T-helper 1 cell treated with Interleukin-12 subunit alpha and Interleukin-12 subunit beta and Interleukin-4 antibody, amounts not matched to agents 30 μg/mL and 1 μg/mL, for 36 hours (primary cell): ENCODE data around the gene DLGAP4.

ENCODE experiments used
- H3K27ac Mint-ChIP-seq: one replicate; pipeline ENCODE4 v1.8.0; 2021; ENCODE audit warnings: mild to moderate bottlenecking, mixed read lengths
- H3K27me3 Mint-ChIP-seq: one replicate; pipeline ENCODE4 v1.8.0; 2021; ENCODE audit warnings: low read depth, mixed read lengths
- H3K36me3 Mint-ChIP-seq: one replicate; pipeline ENCODE4 v1.8.0; 2021; ENCODE audit warnings: low read depth, mixed read lengths
- H3K4me1 Mint-ChIP-seq: one replicate; pipeline ENCODE4 v1.8.0; 2021; ENCODE audit warnings: low read depth, mixed read lengths
- H3K4me3 Mint-ChIP-seq: one replicate; pipeline ENCODE4 v1.8.0; 2021; ENCODE audit warnings: mild to moderate bottlenecking, moderate library complexity, mixed read lengths
- H3K9me3 Mint-ChIP-seq: one replicate; pipeline ENCODE4 v1.8.0; 2021; ENCODE audit warnings: mixed read lengths

The DLGAP4 gene

GRCh38 chr20:36320261-36320897 lies 14.2 kb downstream of the DLGAP4 start:
- Mint-ChIP-seq H3K4me1 (no peaks in the 10 kb centered on the region), H3K9me3 (no peaks in the 10 kb centered on the region), H3K4me3 (no peak overlapping the region), H3K36me3 (no peaks in the 10 kb centered on the region), H3K27me3 (peaks cover 7% of the 10 kb centered on the region), H3K27ac (no peak overlapping the region)

GRCh38 chr20:36320898-36321695 lies 15.0 kb downstream of the DLGAP4 start:
- peaks cover 7% of the 10 kb centered on the region for H3K27me3 Mint-ChIP-seq
- H3K4me1 Mint-ChIP-seq: no peaks in the 10 kb centered on the region
- no peak overlapping the region for H3K4me3 Mint-ChIP-seq
- H3K36me3 Mint-ChIP-seq: no peaks in the 10 kb centered on the region
- H3K9me3 Mint-ChIP-seq: no peaks in the 10 kb centered on the region
- H3K27ac Mint-ChIP-seq: no peak overlapping the region

DNA sequence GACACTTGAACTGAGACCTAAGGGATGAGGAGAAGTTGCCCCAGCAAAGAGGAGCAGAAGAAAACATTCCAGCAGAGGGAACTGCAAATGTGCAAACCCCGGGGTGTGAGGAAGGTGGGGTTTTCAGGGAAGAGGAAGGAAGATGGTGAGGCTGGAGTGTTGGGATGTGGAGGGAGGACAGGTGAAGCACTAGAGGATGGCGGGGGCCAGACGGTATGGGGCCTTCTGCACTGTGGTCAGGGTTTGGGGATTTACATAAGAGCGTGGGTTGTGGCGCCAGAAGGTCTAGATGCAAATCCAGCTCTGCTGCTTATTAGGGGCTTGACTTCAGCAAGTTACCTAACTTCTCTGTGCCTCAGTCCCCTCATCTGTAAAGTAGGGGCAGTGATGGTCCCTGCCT lies 16.0 kb downstream of the DLGAP4 start:
- H3K27ac Mint-ChIP-seq: no peak overlapping the region
- peaks cover 7% of the 10 kb centered on the region for H3K27me3 Mint-ChIP-seq
- H3K4me3 Mint-ChIP-seq: no peak overlapping the region
- no peaks in the 10 kb centered on the region for H3K36me3 Mint-ChIP-seq
- no peaks in the 10 kb centered on the region for H3K4me1 Mint-ChIP-seq
- no peaks in the 10 kb centered on the region for H3K9me3 Mint-ChIP-seq

DNA sequence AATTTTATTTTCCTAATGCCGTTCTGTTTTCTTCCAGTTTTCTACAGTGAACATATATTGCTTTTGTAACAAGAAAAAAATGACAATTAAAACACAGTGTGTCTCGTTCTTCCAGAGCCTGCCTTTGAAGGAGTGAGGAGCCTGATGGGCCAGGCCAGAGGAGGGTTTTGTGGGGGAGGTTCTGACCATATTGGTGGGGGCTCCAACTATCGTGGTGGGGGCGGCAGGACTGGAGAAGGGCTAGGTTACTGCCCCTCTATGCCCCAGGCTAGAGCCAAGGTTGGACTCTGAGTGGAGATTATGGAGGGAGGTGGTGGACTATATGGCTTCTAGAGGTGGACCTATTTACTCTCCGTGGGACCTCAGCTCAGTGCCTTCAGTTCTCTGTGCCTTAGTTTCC lies 24.0 kb downstream of the DLGAP4 start:
- H3K4me1 Mint-ChIP-seq: no peaks in the 10 kb centered on the region
- peaks cover 17% of the 10 kb centered on the region for H3K27me3 Mint-ChIP-seq
- H3K9me3 Mint-ChIP-seq: no peaks in the 10 kb centered on the region
- H3K27ac Mint-ChIP-seq: no peak overlapping the region
- no peaks in the 10 kb centered on the region for H3K36me3 Mint-ChIP-seq
- no peak overlapping the region for H3K4me3 Mint-ChIP-seq

DNA sequence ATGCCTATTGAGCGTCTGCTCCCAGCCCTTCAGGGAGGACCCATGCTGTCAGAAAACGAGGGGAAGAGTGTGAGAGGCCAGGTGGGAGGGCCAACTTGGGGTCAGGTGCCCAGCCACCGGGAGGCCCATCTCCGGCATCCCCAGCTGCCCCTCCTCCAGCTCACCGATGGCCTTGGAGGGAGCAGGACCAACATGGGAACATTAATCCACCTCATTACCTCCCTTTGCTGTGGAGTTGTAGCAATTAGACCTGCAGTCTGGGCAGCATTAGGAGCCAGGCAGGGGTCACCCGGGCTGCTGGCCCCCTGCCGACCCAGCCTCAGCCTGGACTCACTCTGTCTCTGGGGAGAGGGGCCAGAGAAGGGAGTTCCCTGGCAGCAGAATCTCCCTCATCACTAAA lies 25.1 kb downstream of the DLGAP4 start:
- no peaks in the 10 kb centered on the region for H3K9me3 Mint-ChIP-seq
- H3K4me3 Mint-ChIP-seq: no peak overlapping the region
- H3K27ac Mint-ChIP-seq: no peak overlapping the region
- H3K4me1 Mint-ChIP-seq: no peaks in the 10 kb centered on the region
- no peaks in the 10 kb centered on the region for H3K36me3 Mint-ChIP-seq
- peaks cover 17% of the 10 kb centered on the region for H3K27me3 Mint-ChIP-seq

DNA sequence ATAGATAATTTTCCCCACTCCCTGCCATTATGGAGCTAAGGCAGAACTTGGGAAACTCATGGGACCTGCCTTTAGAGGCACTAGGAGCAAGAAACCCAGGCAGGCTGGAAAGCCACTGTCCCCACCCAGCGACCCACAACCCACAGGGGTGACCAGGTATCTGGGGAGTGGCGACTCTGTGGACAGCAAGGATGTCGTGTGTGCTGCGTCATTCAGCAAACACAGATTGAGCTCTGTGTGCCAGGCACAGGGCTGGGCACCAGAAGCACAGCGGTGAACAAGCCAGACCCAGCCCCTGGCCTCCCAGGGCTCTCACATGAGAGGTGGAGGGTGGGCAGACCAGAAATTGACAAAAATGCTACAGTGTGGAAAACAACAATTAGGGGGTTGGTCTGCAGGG lies 27.7 kb downstream of the DLGAP4 start:
- H3K27ac Mint-ChIP-seq: no peak overlapping the region
- no peaks in the 10 kb centered on the region for H3K9me3 Mint-ChIP-seq
- H3K4me1 Mint-ChIP-seq: no peaks in the 10 kb centered on the region
- H3K27me3 Mint-ChIP-seq: peaks cover 17% of the 10 kb centered on the region
- H3K36me3 Mint-ChIP-seq: no peaks in the 10 kb centered on the region
- H3K4me3 Mint-ChIP-seq: no peak overlapping the region

DNA sequence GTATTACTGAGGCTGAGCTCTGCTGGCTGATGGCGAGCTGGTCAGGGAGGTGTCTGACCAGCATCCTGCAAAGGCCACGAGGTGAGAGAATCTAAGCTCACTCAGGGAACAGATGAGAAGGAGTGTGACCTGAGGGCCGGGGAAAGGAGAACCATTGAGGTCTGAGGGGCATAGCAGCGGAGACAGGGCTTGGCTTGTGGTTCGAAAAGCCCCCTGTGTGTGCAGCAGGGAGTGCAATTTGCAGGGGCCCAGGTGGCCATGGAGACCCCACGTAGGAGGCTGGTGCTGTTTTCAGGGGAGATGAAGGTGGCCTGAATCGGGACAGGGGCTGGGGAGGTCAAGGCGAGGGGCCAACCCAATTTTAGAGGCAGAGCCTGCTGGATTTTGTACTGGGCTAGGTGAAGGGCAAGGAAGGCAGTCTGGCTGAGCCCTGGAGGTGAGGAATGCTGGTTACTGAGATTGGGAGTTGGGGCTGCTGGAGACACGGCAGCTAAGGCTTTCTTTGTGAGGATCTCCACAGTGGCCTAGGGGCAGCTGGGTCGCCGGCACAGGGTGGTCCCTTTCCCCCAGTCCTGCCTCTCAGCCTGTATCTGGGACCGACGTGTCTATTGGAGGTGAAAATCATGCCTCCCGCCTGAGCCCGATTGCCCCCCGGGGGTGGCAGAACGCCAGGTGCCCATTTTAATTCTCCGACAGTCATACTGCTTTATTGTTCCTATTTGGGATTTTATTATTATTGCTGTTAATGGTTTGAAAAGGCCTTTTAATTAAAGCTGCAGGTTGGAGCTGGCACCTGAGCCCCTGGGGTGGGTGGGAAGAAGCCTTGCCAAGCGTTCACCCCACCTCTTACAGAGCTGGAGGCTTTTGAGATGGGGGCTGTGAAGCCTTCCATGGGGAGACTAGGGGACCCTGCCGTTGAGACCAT lies 28.4 kb downstream of the DLGAP4 start:
- no peaks in the 10 kb centered on the region for H3K4me1 Mint-ChIP-seq

GRCh38 chr20:36335206-36335870 lies 29.2 kb downstream of the DLGAP4 start:
- Mint-ChIP-seq H3K36me3 (no peaks in the 10 kb centered on the region), H3K27ac (no peak overlapping the region), H3K27me3 (peaks cover 17% of the 10 kb centered on the region), H3K9me3 (no peaks in the 10 kb centered on the region), H3K4me3 (no peak overlapping the region), H3K4me1 (no peaks in the 10 kb centered on the region)

More for the DNA sequence above, 28.4 kb downstream of the DLGAP4 start:
- no peaks in the 10 kb centered on the region for H3K36me3 Mint-ChIP-seq
- no peak overlapping the region for H3K27ac Mint-ChIP-seq
- H3K9me3 Mint-ChIP-seq: no peaks in the 10 kb centered on the region
- H3K27me3 Mint-ChIP-seq: peaks cover 17% of the 10 kb centered on the region
- no peak overlapping the region for H3K4me3 Mint-ChIP-seq

GRCh38 chr20:36336204-36336603 lies 30.1 kb downstream of the DLGAP4 start:
- no peaks in the 10 kb centered on the region for H3K36me3 Mint-ChIP-seq
- H3K9me3 Mint-ChIP-seq: no peaks in the 10 kb centered on the region
- H3K4me3 Mint-ChIP-seq: no peak overlapping the region
- no peak overlapping the region for H3K27ac Mint-ChIP-seq
- peaks cover 17% of the 10 kb centered on the region for H3K27me3 Mint-ChIP-seq
- H3K4me1 Mint-ChIP-seq: no peaks in the 10 kb centered on the region

DNA sequence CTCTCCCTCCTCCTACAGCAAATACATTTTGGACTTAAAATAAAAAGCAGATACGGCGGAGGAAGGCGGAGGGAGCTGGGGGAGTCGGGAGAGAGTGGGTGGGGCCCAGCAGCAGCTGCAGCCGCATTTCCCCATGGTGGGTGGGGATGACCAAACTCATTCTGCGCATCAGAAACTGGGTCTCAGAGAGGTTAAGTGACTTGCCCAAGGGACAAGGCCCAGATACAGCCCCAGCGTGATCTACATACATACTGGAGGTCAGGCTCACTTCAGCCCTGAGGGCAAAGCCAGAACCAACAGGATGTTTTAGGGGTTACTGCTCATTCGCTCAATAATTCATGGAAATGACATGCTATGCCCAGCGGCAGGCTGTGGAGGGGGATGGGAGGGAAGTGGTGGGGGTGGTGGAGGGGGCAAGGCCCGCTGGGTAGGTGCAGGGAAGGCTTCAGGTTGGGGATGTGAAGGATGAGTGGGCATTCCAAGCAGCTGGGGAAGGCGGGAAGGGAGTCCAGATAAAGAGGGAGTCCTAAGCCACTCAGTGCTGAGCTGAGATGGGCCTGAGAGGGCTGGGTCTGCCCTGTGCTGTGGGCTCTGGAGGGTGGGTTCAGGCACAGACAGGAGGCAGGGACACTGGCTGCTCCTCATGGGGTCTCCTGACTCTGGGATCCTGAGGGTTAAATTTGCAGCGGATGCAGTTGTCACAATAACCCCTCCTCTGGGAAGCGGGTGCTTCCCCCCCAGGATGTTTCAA lies 31.0 kb downstream of the DLGAP4 start:
- Mint-ChIP-seq H3K9me3 (no peaks in the 10 kb centered on the region), H3K4me1 (no peaks in the 10 kb centered on the region), H3K27me3 (peaks cover 13% of the 10 kb centered on the region), H3K36me3 (no peaks in the 10 kb centered on the region), H3K4me3 (no peak overlapping the region), H3K27ac (no peak overlapping the region)

DNA sequence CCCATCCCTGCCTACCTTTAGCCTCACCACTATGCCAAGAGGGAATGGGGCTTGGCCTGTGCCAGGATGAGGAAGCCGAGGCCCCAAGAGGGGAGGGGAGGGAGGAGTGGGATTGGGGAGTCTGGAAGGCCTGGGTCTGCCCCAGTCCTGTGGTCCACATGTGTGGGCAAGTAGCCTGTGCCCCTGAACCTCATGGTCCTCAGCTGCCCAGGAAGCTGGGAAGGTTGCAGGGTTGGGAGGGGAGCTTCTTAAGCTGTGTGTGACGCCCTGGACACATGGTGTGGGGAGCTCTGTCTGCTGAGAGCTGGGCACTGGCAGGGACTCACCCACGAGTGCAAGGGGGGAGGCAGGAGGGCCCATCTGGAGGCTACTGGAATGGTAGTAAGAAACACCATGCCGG lies 31.7 kb downstream of the DLGAP4 start:
- no peaks in the 10 kb centered on the region for H3K36me3 Mint-ChIP-seq
- H3K9me3 Mint-ChIP-seq: no peaks in the 10 kb centered on the region
- no peak overlapping the region for H3K4me3 Mint-ChIP-seq
- H3K27me3 Mint-ChIP-seq: peaks cover 13% of the 10 kb centered on the region
- no peaks in the 10 kb centered on the region for H3K4me1 Mint-ChIP-seq
- H3K27ac Mint-ChIP-seq: no peak overlapping the region

- Mint-ChIP-seq H3K27me3 (no peaks in the 10 kb centered on the region), H3K36me3 (no peaks in the 10 kb centered on the region), H3K27ac (no peak overlapping the region), H3K9me3 (no peaks in the 10 kb centered on the region), H3K4me3 (no peak overlapping the region), H3K4me1 (no peaks in the 10 kb centered on the region)
These were observed 33.8 kb downstream of the DLGAP4 start for GRCh38 chr20:36339646-36340592.

DNA sequence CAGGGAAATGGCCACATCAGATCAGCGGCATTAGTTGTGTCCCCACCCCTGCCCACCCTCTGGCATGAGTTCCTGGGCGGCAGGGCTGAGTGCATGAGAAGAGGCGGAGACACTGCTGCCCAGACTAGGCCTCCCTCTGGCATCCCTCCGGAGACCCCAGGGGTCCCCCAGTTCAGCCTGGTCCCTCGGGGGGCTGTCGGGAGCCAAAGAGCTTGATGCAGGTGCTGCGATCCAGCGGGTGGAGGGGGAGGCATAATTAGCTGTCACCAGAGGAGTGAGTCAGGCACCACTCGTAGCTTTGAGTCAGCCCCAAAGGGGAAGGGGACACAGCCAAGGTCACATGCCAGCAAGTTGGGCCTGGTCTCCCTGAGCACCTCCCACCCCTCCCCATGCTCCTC lies 34.5 kb downstream of the DLGAP4 start:
- H3K9me3 Mint-ChIP-seq: no peaks in the 10 kb centered on the region
- H3K27ac Mint-ChIP-seq: no peak overlapping the region
- no peaks in the 10 kb centered on the region for H3K4me1 Mint-ChIP-seq
- no peaks in the 10 kb centered on the region for H3K36me3 Mint-ChIP-seq
- no peaks in the 10 kb centered on the region for H3K27me3 Mint-ChIP-seq
- no peak overlapping the region for H3K4me3 Mint-ChIP-seq
